ENCODE data around the gene MIEN1. TPM values are rescaled to one million over a fixed set of nuclear protein-coding genes. Genes with fewer than 3 reads are reported as not detected.

The MIEN1 gene
- total RNA-seq, 4 donors from 2014 or later: 99.3 to 215 (median 109) TPM

GRCh38 chr17:39704821-39705551 lies 25.3 kb downstream of the MIEN1 start:
- Histone ChIP-seq H3K4me3 (no peak overlapping the region), H3K27me3 (peaks cover 3% of the 10 kb centered on the region), H3K4me1 (peaks cover 38 to 66% (median 64%) of the 10 kb centered on the region in 4 donors), H3K36me3 (peaks cover 0 to 9% (median 3%) of the 10 kb centered on the region in 4 donors), H3K27ac (peak overlapping the region; percentile 83 to 92 (median 90)), H3K9me3 (no peaks in the 10 kb centered on the region)
- no peak for DNase-seq
- TF ChIP-seq CTCF (IDR thresholded peaks at IDR 0.05) (peak in 3 of 5 experiments; percentile 11 to 60 (median 33)), POLR2AphosphoS5 (IDR thresholded peaks at IDR 0.05) (no peak)
- in situ Hi-C loops (cut with MboI; ENCODE audit: low pct_ligation_motif_present in 1 of 4, low pct_unique_long_range_greater_than_20kb in 1 of 4, low sequenced_read_pairs in 3 of 4): no loop called here
- WGBS, 2 donors (ENCODE audit: low coverage in 1 of 2): 48% methylated on average over 10 of the region's 11 CpGs; no CpG with 5 or more reads in 1 of the 2 donors
- intact Hi-C loops (cut with DNase I; ENCODE audit: low total_unique reads): no loop called here

- no peak for DNase-seq
- H3K4me1 ChIP-seq: peaks cover 43 to 72% (median 68%) of the 10 kb centered on the region in 4 donors
- no peak for TF ChIP-seq POLR2A (IDR thresholded peaks at IDR 0.05)
- no peak for TF ChIP-seq CTCF (IDR thresholded peaks at IDR 0.05)
- no peak for TF ChIP-seq EP300 (IDR thresholded peaks at IDR 0.05; ENCODE audit: low read depth)
- TF ChIP-seq POLR2AphosphoS5 (IDR thresholded peaks at IDR 0.05): no peak
- WGBS, 2 donors (ENCODE audit: low coverage in 1 of 2): 80 to 91% methylated on average over 3 to 5 of the region's 5 CpGs
- in situ Hi-C loops (cut with MboI; ENCODE audit: low pct_ligation_motif_present in 1 of 4, low pct_unique_long_range_greater_than_20kb in 1 of 4, low sequenced_read_pairs in 3 of 4): no loop called here
- no peaks in the 10 kb centered on the region for H3K9me3 ChIP-seq
- no peak overlapping the region for H3K4me3 ChIP-seq
- H3K27ac ChIP-seq: peak overlapping the region; percentile 83 to 92 (median 90)
- H3K36me3 ChIP-seq: peaks cover 0 to 6% (median 3%) of the 10 kb centered on the region in 4 donors
- intact Hi-C loops (cut with DNase I; ENCODE audit: low total_unique reads): no loop called here
- H3K27me3 ChIP-seq: peaks cover 4% of the 10 kb centered on the region
Observed at GRCh38 chr17:39703913-39704312, 26.4 kb downstream of the MIEN1 start.

- H3K27me3 ChIP-seq: peaks cover 4% of the 10 kb centered on the region
- H3K9me3 ChIP-seq: no peaks in the 10 kb centered on the region
- H3K4me3 ChIP-seq: no peak overlapping the region
- H3K27ac ChIP-seq: peak overlapping the region; percentile 83 to 92 (median 90)
- intact Hi-C loops (cut with DNase I; ENCODE audit: low total_unique reads) (no loop called here), in situ Hi-C loops (cut with MboI; ENCODE audit: low pct_ligation_motif_present in 1 of 4, low pct_unique_long_range_greater_than_20kb in 1 of 4, low sequenced_read_pairs in 3 of 4) (no loop called here)
- DNase-seq: no peak
- no peaks in the 10 kb centered on the region for H3K36me3 ChIP-seq
- WGBS, 2 donors (ENCODE audit: low coverage in 1 of 2): 20 to 46% methylated on average over 1 to 12 of the region's 12 CpGs
- TF ChIP-seq EP300 (IDR thresholded peaks at IDR 0.05; ENCODE audit: low read depth) (no peak), POLR2A (IDR thresholded peaks at IDR 0.05) (no peak), POLR2AphosphoS5 (IDR thresholded peaks at IDR 0.05) (no peak), CTCF (IDR thresholded peaks at IDR 0.05) (no peak)
- peaks cover 43 to 72% (median 68%) of the 10 kb centered on the region in 4 donors for H3K4me1 ChIP-seq
Observed at GRCh38 chr17:39702901-39703893, 27.1 kb downstream of the MIEN1 start.

Data from transverse colon (tissue), 4 donors.